Breast epithelium (tissue), 3 donors: ENCODE results near the gene DSEL.

Source experiments
- POLR2A ChIP-seq: fragments of 450-650 bp; IDR thresholded peaks from one replicate; pipeline ENCODE4 v1.6.1; 2016; ENCODE audit warnings: antibody characterized with exemption, mild to moderate bottlenecking, moderate library complexity
- POLR2AphosphoS5 ChIP-seq, 3 donors: sonication (generic); formaldehyde crosslinking; IDR thresholded peaks; one replicate each; pipeline ENCODE4 v1.6.1; 2017; ENCODE audit warnings: antibody characterized with exemption in 3 of 3
- TF ChIP-seq, protein P1 (sequence below), 3 donors: fragments of 450-650 bp; IDR thresholded peaks; one replicate each; pipeline ENCODE4 v1.5.1; 2016 to 2017; ENCODE audit warnings: antibody characterized with exemption in 3 of 3, mild to moderate bottlenecking in 3 of 3, moderate library complexity in 3 of 3

DNA sequence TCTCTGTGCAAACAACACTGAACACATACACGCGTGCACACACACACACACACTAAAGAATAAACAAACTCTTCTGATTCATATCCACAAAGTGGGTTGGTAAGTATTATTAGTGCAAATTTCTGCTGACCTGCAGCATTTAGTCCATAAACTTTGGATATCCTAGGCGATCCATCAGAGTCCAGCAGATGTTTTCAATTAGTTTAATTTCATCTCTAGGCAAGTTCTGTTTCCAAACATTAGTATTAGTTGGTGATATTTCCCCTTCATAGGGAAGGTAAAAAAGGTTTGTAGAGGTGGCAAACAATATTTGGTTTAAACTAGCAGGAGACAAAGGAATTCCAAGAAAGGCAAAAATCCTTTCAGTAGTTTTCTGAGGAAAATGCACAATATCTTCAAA lies 5.7 kb downstream of the DSEL start:
- TF ChIP-seq, protein P1, sequence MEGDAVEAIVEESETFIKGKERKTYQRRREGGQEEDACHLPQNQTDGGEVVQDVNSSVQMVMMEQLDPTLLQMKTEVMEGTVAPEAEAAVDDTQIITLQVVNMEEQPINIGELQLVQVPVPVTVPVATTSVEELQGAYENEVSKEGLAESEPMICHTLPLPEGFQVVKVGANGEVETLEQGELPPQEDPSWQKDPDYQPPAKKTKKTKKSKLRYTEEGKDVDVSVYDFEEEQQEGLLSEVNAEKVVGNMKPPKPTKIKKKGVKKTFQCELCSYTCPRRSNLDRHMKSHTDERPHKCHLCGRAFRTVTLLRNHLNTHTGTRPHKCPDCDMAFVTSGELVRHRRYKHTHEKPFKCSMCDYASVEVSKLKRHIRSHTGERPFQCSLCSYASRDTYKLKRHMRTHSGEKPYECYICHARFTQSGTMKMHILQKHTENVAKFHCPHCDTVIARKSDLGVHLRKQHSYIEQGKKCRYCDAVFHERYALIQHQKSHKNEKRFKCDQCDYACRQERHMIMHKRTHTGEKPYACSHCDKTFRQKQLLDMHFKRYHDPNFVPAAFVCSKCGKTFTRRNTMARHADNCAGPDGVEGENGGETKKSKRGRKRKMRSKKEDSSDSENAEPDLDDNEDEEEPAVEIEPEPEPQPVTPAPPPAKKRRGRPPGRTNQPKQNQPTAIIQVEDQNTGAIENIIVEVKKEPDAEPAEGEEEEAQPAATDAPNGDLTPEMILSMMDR (IDR thresholded peaks at IDR 0.05): no peak
- TF ChIP-seq POLR2A: no peak
- TF ChIP-seq POLR2AphosphoS5 (IDR thresholded peaks at IDR 0.05): no peak
